ENCODE results near the gene RAB19. TPM values are rescaled to one million over a fixed set of nuclear protein-coding genes. Genes with fewer than 3 reads are reported as not detected.

The RAB19 gene
- total and polyA plus RNA-seq, 10 of the 15 experiments (the other 5 are each of a cell fraction or from before 2014, with no cell fraction given): 0.14 to 1.0 (median 0.23) TPM; not detected in 5

DNA sequence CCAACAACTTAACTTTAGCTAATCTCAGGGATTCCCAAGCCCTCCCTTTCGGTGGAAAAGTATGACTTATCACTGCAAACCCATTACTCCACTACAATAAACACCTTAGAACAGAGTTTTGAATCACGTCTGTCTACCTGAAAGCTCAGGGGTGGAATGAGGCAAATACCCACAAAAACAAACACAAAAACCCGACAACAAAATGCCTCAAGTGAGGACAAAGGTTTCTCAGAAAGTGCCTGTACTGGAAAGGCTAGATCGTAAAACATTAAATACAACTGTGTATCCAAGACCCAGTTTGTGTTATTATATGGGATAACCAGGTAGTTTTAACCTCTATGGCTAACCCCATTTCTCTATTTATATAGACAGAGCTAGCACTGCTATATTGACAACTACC is 49.4 kb downstream of the RAB19 start:
- Histone ChIP-seq H3K9me3 (replicated peaks; ENCODE audit: control insufficient read depth, insufficient read depth, low read length) (no peaks in the 10 kb centered on the region), H3K4me2 (ENCODE audit: control insufficient read depth, insufficient read depth) (no peak overlapping the region), H3K27ac (ENCODE audit: control insufficient read depth, insufficient read depth) (no peak overlapping the region), H3K4me3 (no peak overlapping the region), H2AFZ (ENCODE audit: control insufficient read depth, low read depth, low read length) (no peak overlapping the region), H3K9ac (ENCODE audit: control insufficient read depth, insufficient read depth, low read length) (no peak overlapping the region), H3K4me1 (ENCODE audit: control insufficient read depth, insufficient read depth, low read length) (no peaks in the 10 kb centered on the region; the same call in 1 of the 2 replicates), H4K20me1 (ENCODE audit: control insufficient read depth, insufficient read depth) (no peaks in the 10 kb centered on the region), H3K79me2 (ENCODE audit: control insufficient read depth, insufficient read depth, low read length) (no peaks in the 10 kb centered on the region), H3K36me3 (ENCODE audit: control insufficient read depth in 2 of 2, insufficient read depth in 2 of 2, low read length in 1 of 2) (peaks cover 8 to 17% of the 10 kb centered on the region in 2 experiments), H3K27me3 (replicated peaks in 1 of 2; ENCODE audit: control insufficient read depth in 2 of 2, insufficient read depth in 2 of 2, low read length in 1 of 2) (no peaks in the 10 kb centered on the region)
- POLR2A ChIA-PET: no interaction called here
- CTCF ChIA-PET: interaction anchor here (0.6 kb wide), 1 partner anchor 1795 kb away, joined by 3 read pairs; no protein-coding TSS in a partner anchor
- in situ Hi-C loops (cut with MboI): no loop called here
- FAIRE-seq (no peak), ATAC-seq (no peak), DNase-seq (ENCODE audit: low read depth, low spot score) (no peak)
- TF ChIP-seq IKZF1 (conservative IDR thresholded peaks at IDR 0.05) (no peak), ZNF24 (IDR thresholded peaks at IDR 0.05) (no peak), TCF7 (IDR thresholded peaks at IDR 0.05; ENCODE audit: borderline replicate concordance) (no peak), CHD4 (IDR thresholded peaks at IDR 0.05) (no peak), GABPA (IDR thresholded peaks at IDR 0.05; ENCODE audit: low read depth) (no peak), ZNF207 (IDR thresholded peaks at IDR 0.05; ENCODE audit: borderline replicate concordance) (no peak), NFIC (IDR thresholded peaks at IDR 0.05; ENCODE audit: low read depth, low read length) (no peak)
- TF ChIP-seq, protein P1, sequence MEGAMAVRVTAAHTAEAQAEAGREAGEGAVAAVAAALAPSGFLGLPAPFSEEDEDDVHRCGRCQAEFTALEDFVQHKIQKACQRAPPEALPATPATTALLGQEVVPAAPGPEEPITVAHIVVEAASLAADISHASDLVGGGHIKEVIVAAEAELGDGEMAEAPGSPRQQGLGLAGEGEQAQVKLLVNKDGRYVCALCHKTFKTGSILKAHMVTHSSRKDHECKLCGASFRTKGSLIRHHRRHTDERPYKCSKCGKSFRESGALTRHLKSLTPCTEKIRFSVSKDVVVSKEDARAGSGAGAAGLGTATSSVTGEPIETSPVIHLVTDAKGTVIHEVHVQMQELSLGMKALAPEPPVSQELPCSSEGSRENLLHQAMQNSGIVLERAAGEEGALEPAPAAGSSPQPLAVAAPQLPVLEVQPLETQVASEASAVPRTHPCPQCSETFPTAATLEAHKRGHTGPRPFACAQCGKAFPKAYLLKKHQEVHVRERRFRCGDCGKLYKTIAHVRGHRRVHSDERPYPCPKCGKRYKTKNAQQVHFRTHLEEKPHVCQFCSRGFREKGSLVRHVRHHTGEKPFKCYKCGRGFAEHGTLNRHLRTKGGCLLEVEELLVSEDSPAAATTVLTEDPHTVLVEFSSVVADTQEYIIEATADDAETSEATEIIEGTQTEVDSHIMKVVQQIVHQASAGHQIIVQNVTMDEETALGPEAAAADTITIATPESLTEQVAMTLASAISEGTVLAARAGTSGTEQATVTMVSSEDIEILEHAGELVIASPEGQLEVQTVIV (IDR thresholded peaks at IDR 0.05; ENCODE audit: borderline replicate concordance, partially characterized antibody): no peak
- RAD21 ChIA-PET (ENCODE audit: unreplicated experiment): no interaction called here
- BruUV-seq (replicated peaks): TSS peak; percentile 57
- SMC1A ChIA-PET (ENCODE audit: uncharacterized antibody, unreplicated experiment): interaction anchor here (1.3 kb wide), 1 partner anchor 10 kb away, joined by 5 read pairs; no protein-coding TSS in a partner anchor
- 98% methylated on average over 4 of the region's 4 CpGs for WGBS (ENCODE audit: insufficient coverage, insufficient replicate concordance, low lambda C conversion rate, missing lambda C conversion rate)
- intact Hi-C loops (cut with micrococcal nuclease; ENCODE audit: unreplicated experiment): no loop called here
